Stimulated activated CD4-positive, alpha-beta T cell treated with anti-CD3 and anti-CD28 coated beads, Interleukin-4, amount 100 ng/mL, for 4 hours (primary cell): ENCODE data around the gene ROR1.

Experiments
- DNase-seq, 2 experiments: peaks; one replicate each; pipeline ENCODE4 v3.0.0-alpha.2; 2020

The ROR1 gene

DNA sequence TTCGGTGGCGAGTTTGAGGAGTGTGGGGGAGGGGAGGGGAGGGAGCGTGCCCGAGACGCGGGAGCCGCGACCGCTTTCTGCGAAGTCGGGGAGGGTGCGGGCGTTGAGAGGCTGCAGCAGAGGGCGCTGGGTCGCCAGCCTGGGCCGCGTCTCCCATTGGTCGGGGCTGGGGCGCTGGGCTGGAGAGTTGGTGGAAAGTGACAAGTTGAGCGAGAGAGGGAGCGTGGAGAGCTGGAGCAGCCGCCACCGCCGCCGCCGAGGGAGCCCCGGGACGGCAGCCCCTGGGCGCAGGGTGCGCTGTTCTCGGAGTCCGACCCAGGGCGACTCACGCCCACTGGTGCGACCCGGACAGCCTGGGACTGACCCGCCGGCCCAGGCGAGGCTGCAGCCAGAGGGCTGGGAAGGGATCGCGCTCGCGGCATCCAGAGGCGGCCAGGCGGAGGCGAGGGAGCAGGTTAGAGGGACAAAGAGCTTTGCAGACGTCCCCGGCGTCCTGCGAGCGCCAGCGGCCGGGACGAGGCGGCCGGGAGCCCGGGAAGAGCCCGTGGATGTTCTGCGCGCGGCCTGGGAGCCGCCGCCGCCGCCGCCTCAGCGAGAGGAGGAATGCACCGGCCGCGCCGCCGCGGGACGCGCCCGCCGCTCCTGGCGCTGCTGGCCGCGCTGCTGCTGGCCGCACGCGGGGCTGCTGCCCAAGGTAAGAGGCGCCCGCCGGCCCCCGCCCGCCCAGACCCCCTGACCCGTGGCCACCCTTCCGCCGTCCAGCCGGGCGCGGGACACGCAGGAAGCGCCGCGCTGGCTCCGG is at the start of gene ROR1:
Gene ROR1, plus strand, starts transcription at position 203 of the 802 bp plus-strand sequence.
- DNase-seq, result peak; percentile 18 to 46

DNA sequence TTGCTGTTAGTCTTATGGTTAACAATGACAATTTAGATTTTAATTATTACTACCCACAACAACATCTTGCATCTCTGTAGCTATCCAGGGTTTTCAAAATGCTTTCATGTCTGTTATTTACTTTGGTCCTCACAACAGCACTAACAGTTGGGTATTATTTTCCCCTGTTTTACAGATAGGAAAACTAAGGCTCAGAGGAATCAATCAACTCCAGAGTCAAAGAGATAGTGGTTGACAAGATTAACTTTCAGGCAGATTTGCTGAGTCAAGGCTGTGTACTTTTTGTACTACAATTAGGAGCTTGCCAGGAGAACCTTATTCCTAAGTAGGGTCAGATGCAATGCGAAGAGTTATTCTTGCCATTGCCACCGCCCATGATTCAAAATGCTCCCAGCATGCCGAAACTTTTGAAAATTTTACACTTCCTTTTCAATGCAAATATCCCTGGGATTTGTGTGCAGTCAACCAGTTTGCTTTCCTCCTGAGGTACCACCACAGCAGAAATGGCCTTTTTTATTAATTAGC is 49.4 kb upstream of the ROR1 start:
- no peak for DNase-seq

DNA sequence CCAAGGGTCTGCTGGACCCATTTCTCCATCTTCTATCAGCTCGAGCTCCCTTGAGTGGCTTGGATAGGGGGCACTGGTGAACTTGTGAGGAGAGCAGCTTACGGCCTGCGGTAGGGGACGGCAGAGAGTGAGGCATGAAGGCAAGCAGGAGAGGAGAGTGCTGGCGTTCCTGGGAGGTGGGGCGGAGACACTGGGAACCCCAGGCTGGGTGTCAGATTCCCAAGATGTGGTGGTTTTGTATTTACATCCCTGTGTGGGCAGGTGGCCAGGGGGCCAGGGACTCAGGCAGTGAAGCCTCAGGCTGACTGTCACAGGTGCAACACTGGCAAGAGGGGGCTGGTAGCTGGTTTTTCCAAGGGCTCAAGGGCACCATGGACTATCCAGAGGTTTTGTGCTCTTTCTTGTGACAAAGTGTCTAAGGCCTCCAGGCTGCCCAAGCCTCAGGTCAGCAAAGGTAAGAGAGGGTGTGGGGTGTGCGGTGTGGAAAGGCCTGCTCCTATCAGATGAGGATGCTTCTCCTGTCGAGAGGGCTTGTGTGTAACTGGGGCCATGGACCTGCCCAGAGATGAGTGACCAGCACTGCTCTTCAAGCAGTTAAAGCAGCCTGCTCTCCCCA is 45.1 kb upstream of the ROR1 start:
- no peak for DNase-seq

DNA sequence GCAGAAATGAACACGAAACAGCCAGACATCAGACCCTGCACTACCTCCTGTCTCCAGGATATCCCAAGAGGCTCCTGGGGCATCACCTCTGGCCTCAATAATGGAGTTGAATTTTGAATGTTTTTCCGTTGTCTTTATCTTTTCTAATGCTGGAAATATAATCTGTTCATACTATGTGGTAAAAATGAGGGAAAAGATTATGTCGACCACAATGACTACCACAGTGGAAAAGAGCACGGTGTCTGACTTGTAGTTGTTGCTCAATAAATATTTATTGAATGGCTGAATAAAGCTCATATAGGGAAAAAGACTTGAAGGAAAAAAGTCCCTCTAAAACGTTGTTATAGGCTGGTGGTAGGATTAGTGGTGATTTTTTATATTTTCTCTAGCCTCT is 44.6 kb upstream of the ROR1 start:
- no peak for DNase-seq

DNA sequence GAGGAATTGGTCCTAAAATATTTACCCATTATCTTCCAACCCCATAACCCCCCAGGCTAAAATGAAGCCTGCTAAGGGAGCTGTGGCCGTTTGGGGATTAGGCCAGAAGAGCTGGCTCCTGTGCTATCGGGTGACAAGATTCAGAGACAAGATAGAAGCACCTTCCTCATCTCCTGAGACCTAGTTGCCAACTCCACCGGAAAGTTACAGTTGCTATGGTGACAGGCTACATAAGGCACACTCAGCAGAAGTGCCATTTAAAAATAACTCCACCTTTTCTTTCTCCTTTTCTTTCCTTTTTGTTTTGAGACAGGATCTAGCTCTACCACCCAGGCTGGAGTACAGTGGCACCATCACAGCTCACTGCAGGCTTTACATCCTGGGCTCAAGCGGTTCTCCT is 43.6 kb upstream of the ROR1 start:
- DNase-seq, result no peak

DNA sequence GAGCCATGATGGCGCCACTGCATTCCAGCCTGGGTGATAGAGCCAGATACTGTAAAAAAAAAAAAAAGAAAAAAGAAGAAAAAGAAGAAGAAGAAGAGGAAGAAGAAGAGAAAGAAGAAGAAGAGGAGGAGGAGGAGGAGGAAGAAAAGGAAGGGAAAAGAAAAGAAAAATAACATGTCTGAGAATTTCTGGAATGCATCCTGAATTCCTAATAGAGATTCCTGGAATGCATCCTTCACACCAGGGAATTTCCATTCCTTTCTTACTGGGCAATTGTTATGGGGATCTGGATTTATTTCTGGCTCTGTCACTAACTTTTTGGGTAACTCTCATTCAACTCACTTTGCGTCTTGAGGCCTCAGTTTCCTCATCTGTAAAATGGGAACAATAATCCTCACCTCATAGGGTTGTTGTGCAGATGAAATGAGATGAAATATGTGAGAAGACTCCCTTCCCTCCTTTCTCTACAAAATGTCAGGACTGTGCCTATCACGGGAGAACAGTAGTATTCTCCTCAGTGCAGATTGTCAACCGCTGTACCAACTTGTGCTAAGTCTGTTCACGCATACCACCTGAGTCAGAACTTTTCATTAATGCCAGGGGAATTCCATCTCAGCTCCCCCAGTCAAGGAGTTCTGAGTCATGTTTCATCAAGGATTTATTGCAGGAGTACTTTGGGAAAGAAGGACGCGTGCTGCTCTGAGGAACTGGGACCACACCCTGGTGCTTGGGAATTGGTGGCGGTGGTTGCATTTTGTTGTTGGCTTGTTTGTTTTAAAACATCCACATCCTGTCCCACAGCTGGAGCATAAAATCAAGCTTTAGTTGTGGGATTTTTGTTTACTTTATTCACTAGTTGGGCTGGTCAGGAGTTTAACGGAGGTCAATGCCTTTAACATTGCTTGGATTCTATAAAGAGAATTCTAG is 42.4 kb upstream of the ROR1 start:
- DNase-seq, result no peak

DNA sequence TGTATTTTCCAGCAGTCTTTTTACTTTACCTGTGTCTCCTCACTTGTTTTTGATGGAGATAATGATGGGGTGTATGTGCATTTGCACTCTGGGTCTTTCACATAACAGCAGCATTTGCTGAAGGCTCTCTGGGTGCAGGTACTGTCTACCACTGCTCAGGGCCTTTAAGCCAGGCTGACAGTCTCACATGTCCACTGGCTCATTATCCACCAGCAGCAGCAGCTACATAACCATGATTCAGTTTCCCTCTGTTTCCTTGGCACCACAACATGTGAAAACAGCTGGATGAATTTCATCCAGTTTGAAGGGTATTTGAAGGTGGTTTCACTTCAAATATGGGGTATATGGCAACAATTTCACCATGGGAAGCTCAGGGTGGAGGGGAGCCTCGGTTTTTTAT is 41.2 kb upstream of the ROR1 start:
- no peak for DNase-seq

DNA sequence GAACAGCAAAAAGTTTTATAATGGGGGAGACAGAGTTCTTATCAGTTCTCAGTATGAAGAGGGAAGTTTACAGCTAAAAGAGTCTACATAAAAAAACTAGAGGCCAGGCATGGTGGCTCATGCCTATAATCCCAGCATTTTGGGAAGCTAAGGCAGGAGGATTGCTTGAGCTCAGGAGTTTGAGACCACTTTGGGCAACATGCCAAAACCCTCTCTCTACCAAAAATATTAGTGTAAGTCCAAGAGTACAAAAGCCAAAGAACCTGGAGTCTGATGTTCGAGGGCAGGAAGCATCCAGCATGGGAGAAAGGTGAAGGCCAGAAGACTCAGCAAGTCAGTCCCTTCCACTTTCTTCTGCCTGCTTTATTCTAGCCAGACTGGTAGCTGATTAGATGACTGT is 35.0 kb upstream of the ROR1 start:
- DNase-seq, result no peak

DNA sequence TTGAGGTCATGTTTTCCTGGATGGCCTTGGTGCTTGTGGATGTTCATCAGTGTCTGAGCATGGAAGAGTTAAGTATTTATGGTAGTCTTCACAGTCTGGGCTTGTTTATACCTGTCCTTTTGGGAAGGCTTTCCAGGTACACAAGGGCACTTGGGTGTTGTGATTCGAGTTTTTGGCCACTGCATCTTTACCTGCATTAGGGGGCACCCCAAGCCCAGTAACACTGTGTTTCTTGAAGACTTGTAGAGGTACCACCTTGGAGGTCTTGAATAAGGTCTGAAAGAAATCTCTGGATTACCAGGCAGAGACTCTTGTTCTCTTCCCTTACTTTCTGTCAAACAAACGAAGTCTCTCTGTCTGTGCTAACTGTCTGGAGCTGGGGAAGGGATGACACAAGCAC is 34.4 kb upstream of the ROR1 start:
- DNase-seq, result no peak

DNA sequence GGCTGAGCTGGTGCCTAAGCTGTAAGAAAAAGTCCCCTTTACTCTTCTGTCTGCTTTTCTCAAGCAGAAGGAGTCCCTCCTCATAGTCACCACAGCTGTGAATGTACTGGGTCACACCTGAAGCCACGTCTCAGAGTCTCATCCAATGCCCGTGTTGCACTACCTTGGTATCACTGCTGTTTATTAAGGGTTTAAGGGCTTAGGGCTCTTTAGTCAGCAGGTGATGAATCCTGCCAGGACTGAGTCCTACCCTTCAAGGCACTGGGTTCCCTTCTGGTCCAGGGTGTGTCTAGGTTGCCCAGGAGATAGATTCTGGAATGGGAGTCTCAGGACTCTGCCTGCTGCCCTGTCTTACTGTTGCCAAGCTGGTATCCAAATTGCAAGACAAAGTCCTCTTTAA is 33.4 kb upstream of the ROR1 start:
- DNase-seq, result no peak

DNA sequence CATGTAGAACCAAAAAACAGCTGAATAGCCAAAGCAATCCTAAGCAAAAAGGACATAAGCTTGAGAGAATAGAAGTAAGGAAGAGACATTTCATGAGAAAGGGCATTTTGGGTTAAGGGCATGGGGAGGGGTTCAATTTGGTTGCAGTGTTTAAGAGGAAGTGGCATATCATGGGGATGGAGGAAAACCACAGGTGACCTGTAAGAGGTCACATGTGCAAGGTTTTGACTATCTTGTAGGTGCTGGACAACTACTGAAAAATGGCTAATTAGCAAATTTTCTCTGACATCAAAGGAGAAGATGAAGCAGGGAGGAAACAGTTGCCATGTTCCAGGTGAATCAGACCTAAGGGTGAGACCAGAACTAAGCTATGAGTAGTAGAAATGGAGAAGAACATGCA is 31.3 kb upstream of the ROR1 start:
- DNase-seq, result no peak

DNA sequence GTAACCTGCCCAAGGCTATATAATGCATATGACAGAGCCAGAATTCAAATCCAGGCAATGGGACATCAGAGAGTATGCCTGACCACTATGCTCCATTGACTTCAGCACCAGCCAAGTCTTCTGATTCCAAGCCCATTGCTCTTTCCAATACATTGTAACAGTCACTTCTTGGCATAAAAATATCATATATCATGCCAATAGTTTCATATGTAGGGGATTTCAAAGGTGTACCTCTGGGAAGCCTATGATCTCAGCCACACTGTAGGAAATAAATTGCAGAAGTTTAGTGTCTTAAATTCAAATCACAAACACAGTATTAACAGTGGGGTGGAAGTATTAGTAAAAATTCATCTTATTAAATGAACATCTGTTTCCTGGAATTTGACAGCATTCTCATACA is 30.0 kb upstream of the ROR1 start:
- no peak for DNase-seq

DNA sequence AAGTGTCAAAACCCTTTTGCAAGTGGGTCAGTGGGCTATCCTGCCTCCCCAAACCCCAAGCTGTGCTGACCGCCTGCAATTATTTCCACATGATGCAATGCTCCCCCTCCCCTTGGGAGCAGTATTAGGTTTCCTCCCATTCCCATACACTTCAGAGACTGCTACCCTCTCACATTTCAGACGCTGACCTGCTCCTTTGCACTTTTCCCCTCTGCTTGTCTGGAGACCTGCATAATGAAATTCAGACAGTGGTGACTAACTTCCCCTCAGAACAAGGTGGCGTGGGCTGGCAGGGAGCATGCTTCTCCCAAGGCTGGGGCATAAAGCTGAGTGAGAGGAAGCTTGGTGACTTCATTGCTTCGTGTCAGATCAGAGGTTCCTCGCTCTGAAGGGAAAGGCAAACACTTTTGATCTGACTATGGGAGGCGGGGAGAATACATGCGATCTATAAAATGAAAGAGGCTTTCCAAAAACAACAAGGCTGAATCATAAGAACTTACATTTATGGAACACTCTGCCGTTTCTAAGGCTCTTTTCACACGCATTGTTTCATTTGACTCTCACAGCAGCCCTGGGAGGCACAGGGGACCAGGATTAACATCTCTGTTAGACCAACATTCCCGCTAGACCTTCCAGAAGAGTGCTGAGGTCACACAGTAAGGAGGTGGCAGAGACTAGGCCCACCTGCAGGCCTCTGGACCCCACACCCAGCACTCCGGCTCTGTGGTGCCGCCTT is 27.5 kb upstream of the ROR1 start:
- no peak for DNase-seq

DNA sequence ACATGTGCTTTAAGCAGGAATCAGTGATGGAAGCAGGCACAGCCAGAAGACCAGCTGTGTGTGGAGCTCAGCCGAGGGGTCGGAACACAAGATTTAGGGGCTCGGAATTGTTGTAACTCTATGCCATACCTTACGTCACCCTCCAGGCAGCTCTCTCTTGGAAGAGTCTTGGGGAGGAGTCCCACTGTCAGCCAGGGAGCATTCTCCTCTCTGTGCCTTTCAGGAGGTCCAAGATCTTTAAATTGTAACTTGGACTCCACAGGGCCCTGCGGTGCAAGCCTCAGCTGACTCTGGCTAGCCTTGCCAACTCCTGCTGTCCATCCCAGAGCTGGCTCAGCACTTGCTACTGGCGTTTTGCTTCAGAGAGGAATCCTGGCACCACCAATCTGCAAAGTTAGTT is 26.4 kb upstream of the ROR1 start:
- no peak for DNase-seq

DNA sequence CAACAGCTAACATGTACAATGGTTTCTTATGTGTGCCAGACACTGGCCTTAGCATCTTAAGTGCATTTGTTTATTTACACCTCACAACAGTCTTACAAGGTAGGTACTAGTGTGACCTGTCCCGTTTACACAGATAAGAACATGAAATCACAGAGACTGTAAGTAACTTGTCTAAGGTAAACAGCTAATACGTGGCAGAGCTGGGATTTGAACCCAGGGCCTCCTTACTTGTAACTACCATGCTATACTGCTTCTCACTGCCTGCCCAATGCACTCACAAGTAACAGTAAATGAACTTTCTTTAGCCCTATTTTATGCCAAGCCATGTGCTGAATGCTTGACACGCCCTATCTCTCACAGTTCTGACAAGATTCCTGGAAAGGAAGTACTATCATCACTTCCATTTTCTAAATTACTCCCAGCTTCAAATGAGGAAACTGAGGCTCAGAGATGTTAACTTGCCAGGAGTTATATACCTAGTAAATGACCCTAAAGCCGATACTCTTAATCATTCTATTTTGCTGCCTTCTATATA is 25.7 kb upstream of the ROR1 start:
- DNase-seq, result no peak

DNA sequence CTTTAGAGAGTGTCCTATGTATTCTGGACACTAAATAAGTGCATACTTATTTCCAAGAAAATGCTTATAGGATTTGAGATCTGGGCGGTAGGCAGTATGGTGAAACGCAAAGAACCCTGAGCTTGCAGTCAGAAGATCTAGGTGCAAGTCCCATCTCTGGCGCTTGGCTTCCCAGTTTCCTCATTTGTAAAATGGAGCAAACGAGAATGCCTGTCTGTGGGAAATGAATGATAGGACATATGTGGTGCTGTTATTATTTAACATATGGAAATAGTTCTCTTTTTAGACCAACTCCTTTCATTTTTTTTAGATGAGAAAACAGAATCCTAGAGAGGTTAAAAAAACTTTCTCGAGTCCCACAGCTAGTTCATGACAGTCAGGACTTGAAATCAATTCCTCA is 25.2 kb upstream of the ROR1 start:
- DNase-seq, result no peak

DNA sequence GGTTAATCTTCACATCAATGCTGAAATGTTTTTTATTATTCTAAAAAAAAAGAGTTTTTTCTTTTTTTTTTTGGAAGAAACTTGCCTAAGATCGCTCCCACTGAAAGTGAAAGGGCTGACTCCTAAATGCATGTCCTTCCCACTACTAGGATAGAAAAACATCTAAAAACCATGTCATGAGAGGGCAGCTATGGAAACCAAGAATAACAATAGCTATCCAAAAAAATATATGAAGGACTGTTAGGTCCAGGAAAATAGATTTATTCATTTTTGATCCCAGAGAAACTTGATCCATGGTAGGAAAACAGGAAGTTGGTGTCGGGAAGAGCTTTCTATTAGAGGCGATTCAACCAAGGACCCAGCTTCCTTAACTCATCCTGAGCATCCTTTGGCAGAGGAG is 23.1 kb upstream of the ROR1 start:
- DNase-seq, result no peak

DNA sequence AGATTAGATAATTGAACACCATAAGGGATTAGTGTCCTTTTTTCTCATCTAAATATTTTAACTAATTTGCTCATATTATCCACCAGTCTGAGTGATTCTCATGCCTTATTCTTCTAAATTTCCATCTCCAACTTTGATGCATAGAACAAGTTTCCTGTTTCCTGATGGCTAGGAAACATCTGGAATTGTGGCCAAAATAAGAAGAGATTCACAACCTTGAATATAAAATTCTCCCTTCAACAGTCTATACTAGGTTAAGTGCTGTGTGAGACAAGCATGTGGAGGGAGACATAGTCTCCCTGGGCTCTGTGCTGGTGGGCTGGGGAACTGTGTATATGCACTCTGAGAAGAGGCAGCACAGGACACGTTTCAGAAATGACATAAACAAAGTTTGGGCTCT is 21.6 kb upstream of the ROR1 start:
- DNase-seq, result no peak

DNA sequence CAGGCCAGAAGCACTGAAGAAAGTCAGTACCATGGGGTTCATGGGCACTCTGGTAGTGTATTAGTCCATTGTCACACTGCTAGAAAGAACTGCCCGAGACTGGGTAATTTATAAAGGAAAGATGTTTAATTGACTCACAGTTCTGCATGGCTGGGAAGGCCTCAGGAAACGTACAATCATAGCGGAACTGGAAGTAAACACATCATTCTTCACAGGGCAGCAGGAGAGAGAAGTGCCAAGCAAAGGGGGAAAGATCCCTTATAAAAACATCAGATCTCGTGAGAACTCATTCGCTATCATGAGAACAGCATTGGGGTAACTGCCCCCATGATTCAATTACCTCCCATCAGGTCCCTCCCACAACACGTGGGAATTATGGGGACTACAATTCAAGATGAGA is 20.2 kb upstream of the ROR1 start:
- DNase-seq, result no peak

DNA sequence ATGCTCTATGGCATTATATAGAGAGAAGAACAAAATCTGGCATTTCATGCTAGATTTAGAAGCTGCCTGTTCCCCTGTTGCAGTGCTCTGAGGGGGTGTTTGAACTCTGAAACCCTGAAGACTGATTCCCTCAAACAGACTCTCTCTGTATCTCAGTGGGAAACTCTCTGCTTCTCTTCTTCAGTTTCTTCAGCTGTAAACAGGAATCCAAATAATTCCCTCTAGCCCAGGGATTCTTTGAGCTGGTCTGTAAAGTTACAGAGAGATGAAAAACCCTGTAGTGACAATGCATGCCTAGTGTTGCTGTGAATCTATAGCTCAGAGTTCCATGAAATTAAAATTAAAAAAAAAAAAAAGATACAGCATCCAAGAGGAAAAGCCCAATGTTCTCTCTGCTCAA is 17.0 kb upstream of the ROR1 start:
- DNase-seq, result no peak

DNA sequence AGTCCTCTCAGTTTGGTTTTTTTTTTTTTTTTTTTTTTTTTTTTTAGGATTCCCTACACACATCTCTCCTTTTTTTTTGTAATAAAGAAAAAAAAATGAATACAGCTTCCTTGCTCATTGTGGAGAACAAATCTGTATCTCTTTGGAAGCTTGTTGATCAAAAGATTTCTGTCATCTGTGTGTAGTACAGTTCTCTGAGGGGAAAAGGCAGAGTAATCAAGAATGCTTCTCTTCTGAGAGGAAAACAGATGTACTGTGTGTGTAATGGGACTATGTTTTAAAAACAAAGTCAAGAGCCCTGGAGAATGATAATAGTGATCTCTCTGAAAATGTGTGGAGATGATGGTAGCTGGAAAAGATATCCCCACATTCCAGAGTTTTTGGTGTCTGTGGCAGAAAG is 16.5 kb upstream of the ROR1 start:
- no peak for DNase-seq

DNA sequence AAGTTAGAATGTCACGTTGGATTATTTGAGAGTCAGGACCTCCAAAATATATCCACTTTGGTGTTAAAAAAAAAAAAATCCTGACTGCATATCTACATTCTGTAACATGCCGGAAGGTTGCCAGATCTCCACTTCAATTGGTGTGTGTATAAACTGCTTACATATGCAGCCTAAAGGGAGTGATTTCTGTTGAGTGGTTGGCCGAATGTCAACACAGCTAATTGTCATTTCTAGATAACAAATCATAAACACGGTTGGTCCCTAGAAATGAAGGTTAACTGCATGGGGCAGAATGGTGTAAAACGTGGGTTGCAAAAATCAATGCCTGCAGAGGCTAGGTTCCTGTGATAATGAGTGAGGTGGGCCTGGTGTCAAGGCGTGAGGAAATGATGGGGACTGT is 15.0 kb upstream of the ROR1 start:
- DNase-seq, result no peak

DNA sequence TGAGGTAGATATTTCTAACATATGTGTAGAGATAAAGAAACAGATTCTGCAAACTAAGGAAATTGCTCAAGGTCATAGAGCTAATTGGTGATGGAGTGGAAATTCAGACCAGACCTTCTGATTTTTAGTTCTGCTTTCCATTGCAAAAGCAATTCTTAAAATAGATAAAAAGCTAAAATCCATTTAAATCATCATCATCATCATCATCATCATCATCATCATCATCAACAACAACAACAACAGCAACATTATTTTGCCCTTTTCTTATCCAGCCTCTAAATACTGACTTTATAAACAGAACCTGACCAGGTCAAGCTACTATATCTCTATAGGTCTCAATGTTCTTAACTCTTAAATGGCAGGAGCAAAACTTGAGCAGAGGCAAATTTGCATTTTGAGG is 14.0 kb upstream of the ROR1 start:
- no peak for DNase-seq
